AG04450 (cell line): ENCODE data around the gene SLIT3. TPM values are rescaled to one million over a fixed set of nuclear protein-coding genes. Genes with fewer than 3 reads are reported as not detected.

Experiments used
- CTCF ChIA-PET: fragments of 300-600, 350-600 bp; formaldehyde crosslinking; extraction: SDS; loops from one replicate; lab custom pipeline; 2022; ENCODE audit warnings: antibody characterized with exemption, inconsistent platforms; lab: Charles Lee
- POLR2A ChIA-PET: fragments of 350-600 bp; formaldehyde crosslinking; extraction: SDS; loops from one replicate; lab custom pipeline; 2021; ENCODE audit warnings: antibody characterized with exemption, inconsistent platforms; lab: Yijun Ruan, JAX
- DNase-seq: peaks from one replicate; pipeline ENCODE4 v3.0.0-alpha.2; 2011; ENCODE audit warnings: low read depth, low spot score
- H3K27ac ChIP-seq: one replicate; pipeline ENCODE4 v1.5.1; 2012; ENCODE audit warnings: low read depth, low read length, control low read depth
- H3K27me3 ChIP-seq: one replicate; pipeline ENCODE4 v1.6.0; 2012; ENCODE audit warnings: low read length; ENCODE audit not compliant: control insufficient read depth, insufficient read depth
- H3K4me3 ChIP-seq: 2 replicates; pipeline ENCODE4 v1.5.1; 2011; ENCODE audit warnings: mild to moderate bottlenecking, low read depth, low read length, control low read depth
- H3K9me3 ChIP-seq: 2 replicates; pipeline ENCODE4 v1.5.1; 2012; ENCODE audit warnings: low read length; ENCODE audit not compliant: control insufficient read depth, insufficient read depth
- CTCF ChIP-seq: IDR thresholded peaks from 2 replicates; pipeline ENCODE4 v1.5.1; 2011; ENCODE audit warnings: low read depth, low read length, control low read depth, inconsistent platforms
- polyA plus RNA-seq: library from polyadenylated mRNA; depleted of rRNA; stranded (reverse); fragments of >200 nt; gene quantifications from 2 replicates; pipeline ENCODE4 v1.2.3, GENCODE V29; 2011

The SLIT3 gene
- polyA plus RNA-seq, 1 experiment: 0.26 TPM

- POLR2A ChIA-PET: no interaction called here
- no peak for DNase-seq
- Histone ChIP-seq H3K27me3 (no peaks in the 10 kb centered on the region), H3K9me3 (no peaks in the 10 kb centered on the region; the same call in 1 of the 2 replicates), H3K4me3 (no peak overlapping the region), H3K27ac (no peak overlapping the region)
- no peak for TF ChIP-seq CTCF
- CTCF ChIA-PET: interaction anchor here (0.5 to 1.1 kb wide), 2 partner anchors 35 to 190 kb away, joined by 3 to 5 read pairs; no protein-coding TSS in a partner anchor
Measured at GRCh38 chr5:168951769-168952168, 349.2 kb downstream of the SLIT3 start.

- Histone ChIP-seq H3K27ac (no peak overlapping the region), H3K27me3 (no peaks in the 10 kb centered on the region), H3K9me3 (no peaks in the 10 kb centered on the region; the same call in 1 of the 2 replicates), H3K4me3 (no peak overlapping the region)
- no peak for DNase-seq
- no peak for TF ChIP-seq CTCF
- ChIA-PET POLR2A (no interaction called here), CTCF (interaction anchor here (1.1 kb wide), 1 partner anchor 36 kb away, joined by 5 read pairs; no protein-coding TSS in a partner anchor)
Measured at GRCh38 chr5:168951356-168951755, 349.6 kb downstream of the SLIT3 start.

- POLR2A ChIA-PET: no interaction called here
- no peaks in the 10 kb centered on the region for H3K27me3 ChIP-seq
- H3K9me3 ChIP-seq: no peaks in the 10 kb centered on the region; the same call in 1 of the 2 replicates
- TF ChIP-seq CTCF: no peak
- H3K27ac ChIP-seq: no peak overlapping the region
- no peak for DNase-seq
- H3K4me3 ChIP-seq: no peak overlapping the region
- CTCF ChIA-PET: interaction anchor here (0.8 kb wide), 1 partner anchor 13 kb away, joined by 4 read pairs; no protein-coding TSS in a partner anchor
Measured at GRCh38 chr5:168950241-168950951, 350.5 kb downstream of the SLIT3 start.

- H3K27ac ChIP-seq: no peak overlapping the region
- no peak for TF ChIP-seq CTCF
- no peak for DNase-seq
- no peaks in the 10 kb centered on the region for H3K27me3 ChIP-seq
- no peak overlapping the region for H3K4me3 ChIP-seq
- ChIA-PET POLR2A (no interaction called here), CTCF (interaction anchor here (0.6 to 0.7 kb wide), 2 partner anchors 66 to 289 kb away, joined by 3 read pairs; no protein-coding TSS in a partner anchor)
- H3K9me3 ChIP-seq: no peaks in the 10 kb centered on the region; the same call in 1 of the 2 replicates
Measured at GRCh38 chr5:168948746-168949145, 352.2 kb downstream of the SLIT3 start.
